HepG2 (cell line): ENCODE data around the gene PDLIM5. TPM values are rescaled to one million over a fixed set of nuclear protein-coding genes. Genes with fewer than 3 reads are reported as not detected.

Source experiments
- ATAC-seq: fragments of 200-7000 bp; cut with Tn5 transposase; 3 replicates; pipeline ENCODE4 v1.9.1; 2020; ENCODE audit warnings: mild to moderate bottlenecking, moderate library complexity
- BruUV-seq: library from RNA; stranded (reverse); fragments of 400-500 nt; replicated peaks from 2 replicates; lab custom pipeline; 2021; lab: Mats Ljungman, UMichigan
- CTCF ChIA-PET: fragments of 300-600 bp; formaldehyde crosslinking; extraction: SDS; loops from one replicate; lab custom pipeline; 2021; ENCODE audit warnings: low total read pairs, inconsistent platforms, low intra/inter-chr PET ratio; lab: Yijun Ruan, JAX
- POLR2A ChIA-PET: fragments of 350-600 bp; sonication (Branson Sonifier 250); formaldehyde crosslinking; loops from one replicate; lab custom pipeline; 2020; ENCODE audit warnings: antibody characterized with exemption, inconsistent platforms; lab: Yijun Ruan, JAX
- DNase-seq: peaks from one replicate; pipeline ENCODE4 v3.0.0-alpha.2; 2015; ENCODE audit warnings: low spot score
- FAIRE-seq: peaks from 3 replicates; lab custom pipeline; 2011; peaks lifted over from hg19 to GRCh38; lab: Jason Lieb, UNC
- H2AFZ ChIP-seq: one replicate; pipeline ENCODE4 v1.6.1; 2011; ENCODE audit warnings: low read length, inconsistent platforms
- H3K27ac ChIP-seq: fragments of 300-600 bp; 3 replicates; pipeline ENCODE4 v1.8.0; 2011; ENCODE audit warnings: mixed run types, mild to moderate bottlenecking, mixed read lengths, low read length, inconsistent platforms; ENCODE audit not compliant: insufficient read depth; ENCODE audit errors: extremely low read length
- H3K27me3 ChIP-seq, 2 experiments: fragments of 200-600 bp in 1 of 2; 2 replicates in 1 of 2; 3 replicates in 1 of 2; pipeline versions ENCODE4 v1.6.0 to v1.8.0; 2011; ENCODE audit warnings: low read length in 2 of 2, mild to moderate bottlenecking in 2 of 2, moderate library complexity in 2 of 2, inconsistent platforms in 1 of 2; ENCODE audit not compliant: insufficient read depth in 2 of 2, control insufficient read depth in 1 of 2
- H3K36me3 ChIP-seq, 2 experiments: fragments of 200-600 bp in 1 of 2; replicated peaks in 1 of 2; 2 replicates in 1 of 2; 3 replicates in 1 of 2; pipeline versions ENCODE4 v1.5.1 to v1.8.0; 2011; ENCODE audit warnings: low read length in 2 of 2, inconsistent platforms in 1 of 2; ENCODE audit not compliant: insufficient read depth in 2 of 2, control insufficient read depth in 1 of 2
- H3K4me1 ChIP-seq: 2 replicates; pipeline ENCODE4 v1.5.1; 2012; ENCODE audit warnings: low read length, inconsistent platforms; ENCODE audit not compliant: insufficient read depth
- H3K4me2 ChIP-seq: 2 replicates; pipeline ENCODE4 v1.6.0; 2011; ENCODE audit warnings: low read depth, low read length, inconsistent platforms
- H3K4me3 ChIP-seq, 3 experiments: fragments of 200-600 bp in 1 of 3; sonication (generic), shearing (Covaris generic) in 1 of 3; replicated peaks in 1 of 3; 2 replicates each; pipeline ENCODE4 v1.5.1; 2011 to 2016; ENCODE audit warnings: low read length in 3 of 3, inconsistent platforms in 2 of 3, low read depth in 2 of 3, mild to moderate bottlenecking in 2 of 3, control low read depth in 1 of 3, mixed read lengths in 1 of 3; ENCODE audit not compliant: insufficient read depth in 1 of 3
- H3K79me2 ChIP-seq: one replicate; pipeline ENCODE4 v1.6.1; 2011; ENCODE audit warnings: low read length, inconsistent platforms; ENCODE audit not compliant: insufficient read depth
- H3K9ac ChIP-seq: 2 replicates; pipeline ENCODE4 v1.6.0; 2011; ENCODE audit warnings: mild to moderate bottlenecking, low read depth, low read length, inconsistent platforms; ENCODE audit not compliant: insufficient read depth
- H3K9me3 ChIP-seq: 2 replicates; pipeline ENCODE4 v1.5.1; 2012; ENCODE audit warnings: mild to moderate bottlenecking, low read length
- H4K20me1 ChIP-seq: 2 replicates; pipeline ENCODE4 v1.6.0; 2011; ENCODE audit warnings: inconsistent platforms, mild to moderate bottlenecking, low read length, moderate library complexity; ENCODE audit not compliant: insufficient read depth
- ATRX ChIP-seq: sonication (generic); formaldehyde crosslinking; IDR thresholded peaks from 2 replicates; pipeline ENCODE4 v1.4.0; 2020; ENCODE audit warnings: missing genetic modification reagents, borderline replicate concordance
- FOXC1 ChIP-seq: sonication (generic); formaldehyde crosslinking; IDR thresholded peaks from 2 replicates; pipeline ENCODE4 v1.8.0; 2022; ENCODE audit warnings: mild to moderate bottlenecking, missing genetic modification reagents, borderline replicate concordance
- MAFF ChIP-seq: IDR thresholded peaks from 2 replicates; pipeline ENCODE4 v1.6.1; 2011; ENCODE audit warnings: low read depth, low read length, improper control_type of control experiment
- MEIS2 ChIP-seq: sonication (generic); formaldehyde crosslinking; IDR thresholded peaks from 2 replicates; pipeline ENCODE4 v1.9.0; 2021; ENCODE audit warnings: mild to moderate bottlenecking, missing genetic modification reagents
- NFKBIZ ChIP-seq: IDR thresholded peaks from 2 replicates; pipeline ENCODE4 v1.6.1; 2018; ENCODE audit warnings: missing genetic modification reagents, missing compliant biosample characterization
- REL ChIP-seq: sonication (generic); formaldehyde crosslinking; conservative IDR thresholded peaks from 2 replicates; pipeline ENCODE4 v1.8.0; 2022; ENCODE audit warnings: mild to moderate bottlenecking, missing genetic modification reagents, moderate library complexity
- SIN3B ChIP-seq: fragments of 150-350 bp; IDR thresholded peaks from 2 replicates; pipeline ENCODE4 v1.6.1; 2014; ENCODE audit warnings: low read length
- STAG1 ChIP-seq: sonication (generic); formaldehyde crosslinking; IDR thresholded peaks from 2 replicates; pipeline ENCODE4 v1.4.0; 2020; ENCODE audit warnings: missing genetic modification reagents
- ZFAT ChIP-seq: sonication (generic); formaldehyde crosslinking; conservative IDR thresholded peaks from 2 replicates; pipeline ENCODE4 v1.8.1; 2023; ENCODE audit warnings: missing genetic modification reagents, inconsistent platforms
- ZNF564 ChIP-seq: sonication (generic); formaldehyde crosslinking; IDR thresholded peaks from 2 replicates; pipeline ENCODE4 v1.8.1; 2023; ENCODE audit warnings: mild to moderate bottlenecking, missing genetic modification reagents
- ZNF768 ChIP-seq: sonication (generic); formaldehyde crosslinking; IDR thresholded peaks from 2 replicates; pipeline ENCODE4 v1.4.0; 2020; ENCODE audit warnings: missing genetic modification reagents
- WGBS: methylation state at CpG from one replicate; pipeline ENCODE4 v1.1.6; 2017; ENCODE audit warnings: low lambda C conversion rate; 5-methylcytosine and 5-hydroxymethylcytosine counted together
- in situ Hi-C: cut with HindIII; loops from 2 replicates; pipeline ENCODE4 v1.10.0; 2017; ENCODE audit warnings: low pct_unique_long_range_greater_than_20kb; ENCODE audit not compliant: extremely low pct_ligation_motif_present
- intact Hi-C: fragments of 100-400 bp; cut with micrococcal nuclease; formaldehyde crosslinking; loops from one replicate; pipeline ENCODE4 v1.10.0; 2022; ENCODE audit not compliant: unreplicated experiment
- polyA plus RNA-seq, 8 experiments: library from polyadenylated mRNA; depleted of rRNA in 3 of 8; stranded (reverse) in 7 of 8; unstranded in 1 of 8; fragments of >200 nt; fragmentation: Illumina TruSeq in 4 of 8; extraction: Trizol in 4 of 8; gene quantifications; 2 replicates each; pipeline versions ENCODE4 v1.2.1 to v1.2.3, GENCODE V29; 2011 to 2016; ENCODE audit warnings: low read depth in 4 of 8, missing spikeins in 1 of 8, mixed read lengths in 1 of 8; ENCODE audit not compliant: insufficient read depth in 1 of 8
- total RNA-seq, 5 experiments: library from RNA; depleted of rRNA; stranded (reverse); fragments of >200 nt; fragmentation: Illumina TruSeq; extraction: Trizol; gene quantifications; 2 replicates each; pipeline ENCODE4 v1.2.3, GENCODE V29; 2016; ENCODE audit warnings: low read depth in 1 of 5
- TF ChIP-seq, protein P1 (sequence below): sonication (generic); formaldehyde crosslinking; IDR thresholded peaks from 2 replicates; pipeline ENCODE4 v1.5.1; 2020; ENCODE audit warnings: mild to moderate bottlenecking, missing genetic modification reagents, borderline replicate concordance
- TF ChIP-seq, protein P2 (sequence below): sonication (generic); formaldehyde crosslinking; IDR thresholded peaks from 2 replicates; pipeline ENCODE4 v1.4.0; 2020; ENCODE audit warnings: missing genetic modification reagents
- TF ChIP-seq, protein P3 (sequence below): sonication (generic); formaldehyde crosslinking; IDR thresholded peaks from 2 replicates; pipeline ENCODE4 v1.5.1; 2020; ENCODE audit warnings: missing genetic modification reagents, mild to moderate bottlenecking, borderline replicate concordance

PDLIM5 gene
- total and polyA plus RNA-seq, 2 of the 13 experiments (the other 11 are each of a cell fraction or from before 2014, with no cell fraction given), result 52.8 to 119 TPM

DNA sequence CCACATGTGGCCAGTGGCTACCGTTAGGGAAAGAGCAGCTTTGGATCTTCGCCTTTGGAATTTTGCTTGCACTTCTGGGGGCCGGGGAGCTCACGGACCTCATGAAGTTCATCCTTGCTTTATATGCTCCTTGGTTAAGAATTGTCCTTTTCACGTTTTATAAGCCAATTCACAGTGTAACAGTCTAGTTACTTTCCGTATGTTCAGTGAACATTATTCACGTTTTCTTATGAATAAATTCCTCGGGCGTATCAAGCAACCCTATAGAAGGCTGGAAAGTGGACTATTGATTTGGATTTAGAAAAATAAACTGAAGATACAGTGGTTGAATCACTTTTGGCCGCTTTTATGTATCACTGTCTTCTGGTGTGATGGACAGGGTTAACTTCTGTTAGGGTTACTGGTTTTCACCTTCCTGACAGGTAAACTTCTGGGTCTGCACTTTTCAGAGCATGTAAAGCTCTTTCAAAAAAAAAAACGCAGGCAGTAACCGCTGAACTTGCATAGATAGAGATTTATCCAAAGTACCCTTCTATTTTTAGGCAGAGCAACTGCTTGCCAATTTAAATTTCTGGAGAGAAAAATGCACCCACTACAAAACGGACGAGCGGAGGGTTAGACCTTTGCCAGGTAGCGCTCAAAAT lies 569 bp upstream of the PDLIM5 start:
- peaks cover 65% of the 10 kb centered on the region for H3K4me1 ChIP-seq
- CTCF ChIA-PET, result no interaction called here
- TF ChIP-seq, protein P1, sequence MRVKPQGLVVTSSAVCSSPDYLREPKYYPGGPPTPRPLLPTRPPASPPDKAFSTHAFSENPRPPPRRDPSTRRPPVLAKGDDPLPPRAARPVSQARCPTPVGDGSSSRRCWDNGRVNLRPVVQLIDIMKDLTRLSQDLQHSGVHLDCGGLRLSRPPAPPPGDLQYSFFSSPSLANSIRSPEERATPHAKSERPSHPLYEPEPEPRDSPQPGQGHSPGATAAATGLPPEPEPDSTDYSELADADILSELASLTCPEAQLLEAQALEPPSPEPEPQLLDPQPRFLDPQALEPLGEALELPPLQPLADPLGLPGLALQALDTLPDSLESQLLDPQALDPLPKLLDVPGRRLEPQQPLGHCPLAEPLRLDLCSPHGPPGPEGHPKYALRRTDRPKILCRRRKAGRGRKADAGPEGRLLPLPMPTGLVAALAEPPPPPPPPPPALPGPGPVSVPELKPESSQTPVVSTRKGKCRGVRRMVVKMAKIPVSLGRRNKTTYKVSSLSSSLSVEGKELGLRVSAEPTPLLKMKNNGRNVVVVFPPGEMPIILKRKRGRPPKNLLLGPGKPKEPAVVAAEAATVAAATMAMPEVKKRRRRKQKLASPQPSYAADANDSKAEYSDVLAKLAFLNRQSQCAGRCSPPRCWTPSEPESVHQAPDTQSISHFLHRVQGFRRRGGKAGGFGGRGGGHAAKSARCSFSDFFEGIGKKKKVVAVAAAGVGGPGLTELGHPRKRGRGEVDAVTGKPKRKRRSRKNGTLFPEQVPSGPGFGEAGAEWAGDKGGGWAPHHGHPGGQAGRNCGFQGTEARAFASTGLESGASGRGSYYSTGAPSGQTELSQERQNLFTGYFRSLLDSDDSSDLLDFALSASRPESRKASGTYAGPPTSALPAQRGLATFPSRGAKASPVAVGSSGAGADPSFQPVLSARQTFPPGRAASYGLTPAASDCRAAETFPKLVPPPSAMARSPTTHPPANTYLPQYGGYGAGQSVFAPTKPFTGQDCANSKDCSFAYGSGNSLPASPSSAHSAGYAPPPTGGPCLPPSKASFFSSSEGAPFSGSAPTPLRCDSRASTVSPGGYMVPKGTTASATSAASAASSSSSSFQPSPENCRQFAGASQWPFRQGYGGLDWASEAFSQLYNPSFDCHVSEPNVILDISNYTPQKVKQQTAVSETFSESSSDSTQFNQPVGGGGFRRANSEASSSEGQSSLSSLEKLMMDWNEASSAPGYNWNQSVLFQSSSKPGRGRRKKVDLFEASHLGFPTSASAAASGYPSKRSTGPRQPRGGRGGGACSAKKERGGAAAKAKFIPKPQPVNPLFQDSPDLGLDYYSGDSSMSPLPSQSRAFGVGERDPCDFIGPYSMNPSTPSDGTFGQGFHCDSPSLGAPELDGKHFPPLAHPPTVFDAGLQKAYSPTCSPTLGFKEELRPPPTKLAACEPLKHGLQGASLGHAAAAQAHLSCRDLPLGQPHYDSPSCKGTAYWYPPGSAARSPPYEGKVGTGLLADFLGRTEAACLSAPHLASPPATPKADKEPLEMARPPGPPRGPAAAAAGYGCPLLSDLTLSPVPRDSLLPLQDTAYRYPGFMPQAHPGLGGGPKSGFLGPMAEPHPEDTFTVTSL (CRISPR knock-in tag), result no peak
- TF ChIP-seq NFKBIZ, result no peak
- no peak for TF ChIP-seq ATRX (CRISPR knock-in tag)
- no peak for TF ChIP-seq STAG1
- TF ChIP-seq MAFF, result no peak
- TF ChIP-seq MEIS2, result no peak
- TF ChIP-seq ZNF564, result no peak
- TF ChIP-seq, protein P2, sequence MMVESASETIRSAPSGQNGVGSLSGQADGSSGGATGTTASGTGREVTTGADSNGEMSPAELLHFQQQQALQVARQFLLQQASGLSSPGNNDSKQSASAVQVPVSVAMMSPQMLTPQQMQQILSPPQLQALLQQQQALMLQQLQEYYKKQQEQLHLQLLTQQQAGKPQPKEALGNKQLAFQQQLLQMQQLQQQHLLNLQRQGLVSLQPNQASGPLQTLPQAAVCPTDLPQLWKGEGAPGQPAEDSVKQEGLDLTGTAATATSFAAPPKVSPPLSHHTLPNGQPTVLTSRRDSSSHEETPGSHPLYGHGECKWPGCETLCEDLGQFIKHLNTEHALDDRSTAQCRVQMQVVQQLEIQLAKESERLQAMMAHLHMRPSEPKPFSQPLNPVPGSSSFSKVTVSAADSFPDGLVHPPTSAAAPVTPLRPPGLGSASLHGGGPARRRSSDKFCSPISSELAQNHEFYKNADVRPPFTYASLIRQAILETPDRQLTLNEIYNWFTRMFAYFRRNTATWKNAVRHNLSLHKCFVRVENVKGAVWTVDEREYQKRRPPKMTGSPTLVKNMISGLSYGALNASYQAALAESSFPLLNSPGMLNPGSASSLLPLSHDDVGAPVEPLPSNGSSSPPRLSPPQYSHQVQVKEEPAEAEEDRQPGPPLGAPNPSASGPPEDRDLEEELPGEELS, result no peak
- no peak for TF ChIP-seq SIN3B
- TF ChIP-seq, protein P3, sequence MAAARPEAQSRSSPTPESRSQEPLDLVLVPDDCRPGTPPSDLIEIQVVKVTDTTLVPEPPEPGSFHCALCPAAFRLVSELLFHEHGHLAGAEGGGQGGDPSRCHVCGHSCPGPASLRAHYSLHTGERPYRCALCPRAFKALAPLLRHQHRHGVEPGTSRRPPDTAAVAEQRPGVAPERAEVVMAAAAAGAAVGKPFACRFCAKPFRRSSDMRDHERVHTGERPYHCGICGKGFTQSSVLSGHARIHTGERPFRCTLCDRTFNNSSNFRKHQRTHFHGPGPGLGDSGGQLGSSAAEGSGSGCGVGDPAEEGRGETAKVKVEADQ, result no peak
- no peak for TF ChIP-seq ZNF768 (CRISPR knock-in tag)
- no peak for TF ChIP-seq REL (CRISPR knock-in tag)
- TF ChIP-seq ZFAT (CRISPR knock-in tag), result 0 out of 2 replicates have a peak, but pooled peaks have one; percentile 3
- no peak for TF ChIP-seq FOXC1 (CRISPR knock-in tag)

More for the DNA sequence above, 569 bp upstream of the PDLIM5 start:
- POLR2A ChIA-PET, result interaction anchor here (0.8 to 5.2 kb wide), 10 partner anchors 9 to 115 kb away, joined by 3 to 94 read pairs (median 4); no protein-coding TSS in a partner anchor
- Histone ChIP-seq H3K79me2 (peaks cover 42% of the 10 kb centered on the region), H3K9ac (peak overlapping the region; percentile 89), H3K27ac (peak overlapping the region; percentile 91), H3K36me3 (no peaks in the 10 kb centered on the region), H3K4me3 (peak overlapping the region; percentile 90 to 96 (median 93)), H2AFZ (peak overlapping the region; percentile 93), H4K20me1 (peaks cover 4% of the 10 kb centered on the region; the same call in 1 of the 2 replicates), H3K27me3 (no peaks in the 10 kb centered on the region; a peak in 1 of 5 replicates), H3K9me3 (no peaks in the 10 kb centered on the region), H3K4me2 (peak overlapping the region; percentile 90)
- BruUV-seq, result no TSS peak
- ATAC-seq (peak; percentile 1), DNase-seq (no peak), FAIRE-seq (no peak)
- 1% methylated on average over 15 of the region's 16 CpGs for WGBS
- intact Hi-C loops, result loop anchor here (2.0 to 5.0 kb wide), 4 partner anchors 22 to 111 kb away; no protein-coding TSS in a partner anchor
- in situ Hi-C loops, result loop anchor here (5.0 to 10.0 kb wide), 2 partner anchors 44 to 94 kb away; no protein-coding TSS in a partner anchor
